GM23338 (cell line): ENCODE data around the gene STX11. TPM values are rescaled to one million over a fixed set of nuclear protein-coding genes. Genes with fewer than 3 reads are reported as not detected.

Experiments
- ATAC-seq: fragments of 200-7000 bp; cut with Tn5 transposase; 3 replicates; pipeline ENCODE4 v1.9.1; 2020
- DNase-seq: peaks from one replicate; pipeline ENCODE4 v3.0.0-alpha.2; 2015; ENCODE audit warnings: low spot score
- H2AFZ ChIP-seq: fragments of 200-600 bp; sonication (generic); 2 replicates; pipeline ENCODE4 v1.8.0; 2016; ENCODE audit warnings: antibody characterized with exemption, mild to moderate bottlenecking, moderate library complexity
- H3F3A ChIP-seq: fragments of 200-600 bp; sonication (generic); replicated peaks from 2 replicates; pipeline ENCODE4 v1.8.0; 2017; ENCODE audit warnings: antibody characterized with exemption, mixed run types, low read depth
- H3K27ac ChIP-seq: fragments of 200-600 bp; sonication (generic); 2 replicates; pipeline ENCODE4 v1.6.1; 2016; ENCODE audit warnings: low read depth
- H3K27me3 ChIP-seq: fragments of 200-600 bp; sonication (generic); 2 replicates; pipeline ENCODE4 v1.8.0; 2016; ENCODE audit warnings: mild to moderate bottlenecking, mixed run types, moderate library complexity; ENCODE audit not compliant: insufficient read depth
- H3K36me3 ChIP-seq: fragments of 200-600 bp; sonication (generic); 2 replicates; pipeline ENCODE4 v1.8.0; 2016; ENCODE audit warnings: mild to moderate bottlenecking; ENCODE audit not compliant: insufficient read depth
- H3K4me1 ChIP-seq: fragments of 200-600 bp; sonication (generic); 2 replicates; pipeline ENCODE4 v1.8.0; 2016; ENCODE audit warnings: mild to moderate bottlenecking, moderate library complexity; ENCODE audit not compliant: insufficient read depth
- H3K4me2 ChIP-seq: fragments of 200-600 bp; sonication (generic); 2 replicates; pipeline ENCODE4 v1.7.1; 2017; ENCODE audit warnings: mixed run types
- H3K4me3 ChIP-seq: fragments of 200-600 bp; sonication (generic); 2 replicates; pipeline ENCODE4 v1.6.1; 2016; ENCODE audit warnings: mixed run types
- H3K79me2 ChIP-seq: fragments of 200-600 bp; sonication (generic); replicated peaks from 2 replicates; pipeline ENCODE4 v1.8.0; 2017; ENCODE audit warnings: mild to moderate bottlenecking; ENCODE audit not compliant: insufficient read depth
- H3K9me2 ChIP-seq: fragments of 200-600 bp; sonication (generic); 2 replicates; pipeline ENCODE4 v1.8.0; 2017; ENCODE audit not compliant: insufficient read depth
- H4K20me1 ChIP-seq: fragments of 200-600 bp; sonication (generic); replicated peaks from 2 replicates; pipeline ENCODE4 v1.8.0; 2017; ENCODE audit warnings: mild to moderate bottlenecking; ENCODE audit not compliant: insufficient read depth
- H3K27ac Mint-ChIP-seq: 2 replicates; pipeline ENCODE4 v1.8.0; 2020; ENCODE audit warnings: inconsistent platforms, mild to moderate bottlenecking, moderate library complexity, mixed read lengths
- H3K27me3 Mint-ChIP-seq: 3 replicates; pipeline ENCODE4 v1.8.0; 2022; ENCODE audit warnings: low read depth, mild to moderate bottlenecking, moderate library complexity, mixed read lengths, inconsistent platforms; ENCODE audit not compliant: insufficient read depth, poor library complexity
- H3K36me3 Mint-ChIP-seq: 3 replicates; pipeline ENCODE4 v1.8.0; 2021; ENCODE audit warnings: low read depth, mild to moderate bottlenecking, inconsistent platforms, moderate library complexity, mixed read lengths
- H3K4me1 Mint-ChIP-seq: 3 replicates; pipeline ENCODE4 v1.8.0; 2020; ENCODE audit warnings: mild to moderate bottlenecking, inconsistent platforms, mixed read lengths
- H3K4me3 Mint-ChIP-seq: 3 replicates; pipeline ENCODE4 v1.8.0; 2021; ENCODE audit warnings: moderate library complexity, mild to moderate bottlenecking, inconsistent platforms, mixed read lengths
- H3K9me3 Mint-ChIP-seq: 3 replicates; pipeline ENCODE4 v1.8.0; 2020; ENCODE audit warnings: moderate library complexity, mild to moderate bottlenecking, inconsistent platforms, mixed read lengths
- CREB1 ChIP-seq: fragments of 250-450 bp; sonication (Bioruptor Pico); IDR thresholded peaks from 2 replicates; pipeline ENCODE4 v1.5.0; 2020; ENCODE audit warnings: low read depth, mild to moderate bottlenecking, moderate library complexity
- CTCF ChIP-seq, 2 experiments: fragments of 200-600 bp in 1 of 2; sonication (generic) in 1 of 2; conservative IDR thresholded peaks; 2 replicates each; pipeline versions ENCODE4 v1.5.1 to v1.6.1; 2016 to 2017; ENCODE audit warnings: antibody characterized with exemption in 2 of 2, low read depth in 2 of 2, mild to moderate bottlenecking in 2 of 2, moderate library complexity in 1 of 2
- ETS1 ChIP-seq: IDR thresholded peaks from 2 replicates; pipeline ENCODE4 v1.6.1; 2016; ENCODE audit warnings: antibody characterized with exemption
- EZH2phosphoT487 ChIP-seq: fragments of 200-600 bp; sonication (generic); IDR thresholded peaks from one replicate; pipeline ENCODE4 v1.8.1; 2018; ENCODE audit warnings: antibody characterized with exemption; ENCODE audit not compliant: unreplicated experiment
- JUNB ChIP-seq: IDR thresholded peaks from one replicate; pipeline ENCODE4 v1.6.1; 2016; ENCODE audit warnings: antibody characterized with exemption; ENCODE audit not compliant: unreplicated experiment
- NANOG ChIP-seq: IDR thresholded peaks from 2 replicates; pipeline ENCODE4 v1.6.1; 2016; ENCODE audit warnings: antibody characterized with exemption, borderline replicate concordance
- POLR2AphosphoS5 ChIP-seq: IDR thresholded peaks from 2 replicates; pipeline ENCODE4 v1.6.1; 2016; ENCODE audit warnings: antibody characterized with exemption, low read depth
- REST ChIP-seq: IDR thresholded peaks from one replicate; pipeline ENCODE4 v1.6.1; 2018; ENCODE audit warnings: antibody characterized with exemption; ENCODE audit not compliant: unreplicated experiment
- ZNF331 ChIP-seq: fragments of 250-450 bp; sonication (Bioruptor Pico); IDR thresholded peaks from 2 replicates; pipeline ENCODE4 v1.5.0; 2020; ENCODE audit warnings: low read depth, mild to moderate bottlenecking, moderate library complexity
- ZNF462 ChIP-seq: fragments of 250-450 bp; sonication (Bioruptor Pico); IDR thresholded peaks from 2 replicates; pipeline ENCODE4 v1.5.0; 2020; ENCODE audit warnings: mild to moderate bottlenecking, moderate library complexity
- polyA plus RNA-seq: library from polyadenylated mRNA; unstranded; fragments of >200 nt; fragmentation: Nextera tagmentation; extraction: Ambion mirVana; gene quantifications from 2 replicates; pipeline ENCODE4 v1.2.1, GENCODE V29; 2016
- total RNA-seq: library from RNA; depleted of rRNA; stranded (reverse); fragments of >200 nt; shearing (Covaris generic); gene quantifications from 2 replicates; pipeline ENCODE4 v1.2.3, GENCODE V29; 2014

STX11 gene
- total and polyA plus RNA-seq, 2 experiments from 2014 or later = 0.35 to 0.52 TPM

GRCh38 chr6:144153260-144153659 is 2.9 kb downstream of the STX11 start:
- no peak overlapping the region for H3K4me2 ChIP-seq

More at GRCh38 chr6:144153260-144153659, 2.9 kb downstream of the STX11 start:
- H3K27me3 ChIP-seq = peaks cover 37% of the 10 kb centered on the region
- no peaks in the 10 kb centered on the region for H3K9me3 Mint-ChIP-seq
- H3K27ac ChIP-seq = no peak overlapping the region
- H2AFZ ChIP-seq = no peak overlapping the region
- H3K4me3 ChIP-seq = no peak overlapping the region
- H4K20me1 ChIP-seq = no peaks in the 10 kb centered on the region
- H3K79me2 ChIP-seq = no peaks in the 10 kb centered on the region
- H3K36me3 Mint-ChIP-seq = no peaks in the 10 kb centered on the region
- H3K27me3 Mint-ChIP-seq = peaks cover 30% of the 10 kb centered on the region
- ATAC-seq (no peak), DNase-seq (no peak)
- TF ChIP-seq CREB1 = no peak
- TF ChIP-seq ETS1 = no peak
- TF ChIP-seq POLR2AphosphoS5 = no peak
- no peak for TF ChIP-seq REST
- TF ChIP-seq NANOG = no peak
- no peak for TF ChIP-seq ZNF462
- no peak for TF ChIP-seq CTCF (conservative IDR thresholded peaks at IDR 0.05; ENCODE audit: low read depth in 2 of 2)
- no peak for TF ChIP-seq EZH2phosphoT487
- TF ChIP-seq ZNF331 = no peak
- no peak for TF ChIP-seq JUNB
- H3K9me2 ChIP-seq = no peaks in the 10 kb centered on the region
- H3K27ac Mint-ChIP-seq = no peak overlapping the region
- H3K36me3 ChIP-seq = no peaks in the 10 kb centered on the region
- no peak overlapping the region for H3K4me3 Mint-ChIP-seq
- no peaks in the 10 kb centered on the region for H3F3A ChIP-seq
- peaks cover 15% of the 10 kb centered on the region for H3K4me1 ChIP-seq
- H3K4me1 Mint-ChIP-seq = peaks cover 20% of the 10 kb centered on the region
